ENCODE measurements around the gene SUGT1.

Gene SUGT1

DNA sequence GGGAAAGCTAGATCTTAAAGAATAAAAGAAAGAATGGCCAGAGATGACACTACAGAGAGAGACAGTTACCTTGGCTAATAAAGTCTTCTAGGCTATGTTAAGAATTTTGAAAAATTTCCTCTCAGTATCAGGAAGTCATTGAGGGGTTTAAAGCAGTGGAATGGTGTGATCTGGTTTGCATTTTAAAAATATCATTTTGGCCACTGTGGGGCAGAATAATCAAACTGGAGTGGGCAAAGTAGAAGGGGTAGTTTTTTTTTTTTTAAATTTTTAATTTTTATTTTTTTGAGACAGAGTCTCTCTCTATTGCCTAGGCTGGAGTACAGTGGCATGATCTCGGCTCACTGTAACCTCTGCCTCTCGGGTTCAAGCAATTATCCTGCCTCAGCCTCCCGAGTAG is 91.4 kb downstream of the SUGT1 start:
- Histone ChIP-seq H3K36me3 (no peaks in the 10 kb centered on the region), H3K4me1 (ENCODE audit: control insufficient read depth in 1 of 2, insufficient read depth in 1 of 2, low read depth in 1 of 2, low read length in 1 of 2) (peaks cover 0 to 5% of the 10 kb centered on the region in 2 experiments), H3K27ac (no peak overlapping the region), H3K9me3 (no peaks in the 10 kb centered on the region), H3K4me3 (ENCODE audit: low read depth in 1 of 2, low read length in 1 of 2) (no peak overlapping the region), H3K27me3 (peaks cover 89% of the 10 kb centered on the region)
- TF ChIP-seq CTCF (IDR thresholded peaks at IDR 0.05): no peak

DNA sequence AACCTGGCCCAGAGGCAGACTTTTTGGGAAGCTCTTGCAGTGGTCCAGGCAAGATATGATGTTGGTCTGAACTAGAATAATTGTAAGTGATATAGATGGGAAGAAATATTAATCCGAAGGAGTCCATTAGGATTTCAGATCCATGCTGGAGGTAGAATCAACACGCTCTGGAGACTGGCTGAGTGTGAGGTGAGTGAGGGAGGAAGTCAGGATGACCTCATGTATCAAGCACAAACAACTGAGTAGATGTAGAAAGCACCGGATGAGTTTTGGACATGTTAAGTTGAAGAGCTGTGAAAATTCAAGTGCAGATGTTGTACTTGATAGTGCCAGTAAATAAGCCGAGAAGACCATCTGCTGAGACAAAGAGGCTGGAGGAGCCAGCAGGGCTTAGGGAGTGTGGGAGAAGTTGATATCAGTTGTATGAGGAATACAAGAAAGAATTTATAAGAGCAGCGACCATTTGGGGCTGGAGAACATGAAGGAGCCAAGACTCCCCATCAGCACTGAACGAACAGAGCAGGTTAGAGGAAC is 92.3 kb downstream of the SUGT1 start:
- Histone ChIP-seq H3K9me3 (no peaks in the 10 kb centered on the region), H3K4me3 (ENCODE audit: low read depth in 1 of 2, low read length in 1 of 2) (no peak overlapping the region), H3K4me1 (ENCODE audit: control insufficient read depth in 1 of 2, insufficient read depth in 1 of 2, low read depth in 1 of 2, low read length in 1 of 2) (no peaks in the 10 kb centered on the region), H3K27me3 (peaks cover 89% of the 10 kb centered on the region), H3K27ac (no peak overlapping the region), H3K36me3 (no peaks in the 10 kb centered on the region)
- no peak for TF ChIP-seq CTCF (IDR thresholded peaks at IDR 0.05)

GRCh38 chr13:52746141-52746540 is 93.5 kb downstream of the SUGT1 start:
- no peaks in the 10 kb centered on the region for H3K4me1 ChIP-seq (ENCODE audit: control insufficient read depth in 1 of 2, insufficient read depth in 1 of 2, low read depth in 1 of 2, low read length in 1 of 2)
- no peaks in the 10 kb centered on the region for H3K36me3 ChIP-seq
- H3K27ac ChIP-seq: no peak overlapping the region
- H3K9me3 ChIP-seq: no peaks in the 10 kb centered on the region
- peaks cover 88% of the 10 kb centered on the region for H3K27me3 ChIP-seq
- no peak overlapping the region for H3K4me3 ChIP-seq (ENCODE audit: low read depth in 1 of 2, low read length in 1 of 2)
- TF ChIP-seq CTCF (IDR thresholded peaks at IDR 0.05): no peak

- Histone ChIP-seq H3K4me1 (ENCODE audit: control insufficient read depth in 1 of 2, insufficient read depth in 1 of 2, low read depth in 1 of 2, low read length in 1 of 2) (no peaks in the 10 kb centered on the region), H3K4me3 (ENCODE audit: low read depth in 1 of 2, low read length in 1 of 2) (no peak overlapping the region), H3K27me3 (peaks cover 66% of the 10 kb centered on the region), H3K9me3 (no peaks in the 10 kb centered on the region), H3K36me3 (no peaks in the 10 kb centered on the region), H3K27ac (no peak overlapping the region)
- no peak for TF ChIP-seq CTCF (IDR thresholded peaks at IDR 0.05)
Observed at GRCh38 chr13:52749419-52749818, 96.8 kb downstream of the SUGT1 start.
